ENCODE measurements around the gene SIM2.

Gene SIM2

DNA sequence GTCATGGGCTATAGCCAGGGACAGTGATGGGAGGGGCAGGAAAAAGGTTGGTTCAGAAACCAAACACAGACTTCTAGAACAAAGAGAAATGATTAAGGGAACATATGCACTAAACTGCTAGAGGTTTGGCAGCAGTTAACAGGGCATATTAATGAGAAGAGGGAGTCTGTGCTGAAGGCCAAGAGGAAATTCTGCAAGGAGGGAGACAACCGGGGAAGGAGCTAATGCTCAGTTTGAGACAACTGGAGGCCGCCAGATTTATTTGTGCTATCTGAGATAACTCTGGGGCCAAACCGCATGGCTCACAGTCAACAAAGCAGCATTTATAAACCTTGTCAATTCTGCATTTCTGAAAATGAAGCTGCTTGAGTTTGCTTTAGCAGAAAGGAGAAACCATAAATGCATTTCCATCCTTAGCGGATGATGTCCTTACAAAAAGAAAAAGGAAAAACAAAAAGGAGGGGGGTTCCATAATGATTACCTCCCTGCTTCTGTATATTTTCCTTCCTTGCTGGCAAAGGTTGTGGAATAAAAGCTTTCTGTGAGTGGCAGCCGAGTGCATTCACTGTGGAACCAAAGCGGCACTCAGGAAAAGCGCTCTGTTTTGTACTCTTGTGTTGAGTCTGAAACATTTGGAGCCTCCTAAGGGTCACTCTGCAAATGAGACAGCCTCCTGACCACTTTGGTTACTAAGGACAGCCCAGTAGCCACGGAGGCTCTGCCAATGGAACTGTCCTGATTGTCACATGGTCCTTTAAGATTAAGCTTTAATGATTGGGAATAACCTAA, 70.3 kb downstream of the SIM2 start:
- in situ Hi-C loops (cut with MboI; ENCODE audit: low sequenced_read_pairs, unreplicated experiment), result no loop called here
- TF ChIP-seq, protein P1, sequence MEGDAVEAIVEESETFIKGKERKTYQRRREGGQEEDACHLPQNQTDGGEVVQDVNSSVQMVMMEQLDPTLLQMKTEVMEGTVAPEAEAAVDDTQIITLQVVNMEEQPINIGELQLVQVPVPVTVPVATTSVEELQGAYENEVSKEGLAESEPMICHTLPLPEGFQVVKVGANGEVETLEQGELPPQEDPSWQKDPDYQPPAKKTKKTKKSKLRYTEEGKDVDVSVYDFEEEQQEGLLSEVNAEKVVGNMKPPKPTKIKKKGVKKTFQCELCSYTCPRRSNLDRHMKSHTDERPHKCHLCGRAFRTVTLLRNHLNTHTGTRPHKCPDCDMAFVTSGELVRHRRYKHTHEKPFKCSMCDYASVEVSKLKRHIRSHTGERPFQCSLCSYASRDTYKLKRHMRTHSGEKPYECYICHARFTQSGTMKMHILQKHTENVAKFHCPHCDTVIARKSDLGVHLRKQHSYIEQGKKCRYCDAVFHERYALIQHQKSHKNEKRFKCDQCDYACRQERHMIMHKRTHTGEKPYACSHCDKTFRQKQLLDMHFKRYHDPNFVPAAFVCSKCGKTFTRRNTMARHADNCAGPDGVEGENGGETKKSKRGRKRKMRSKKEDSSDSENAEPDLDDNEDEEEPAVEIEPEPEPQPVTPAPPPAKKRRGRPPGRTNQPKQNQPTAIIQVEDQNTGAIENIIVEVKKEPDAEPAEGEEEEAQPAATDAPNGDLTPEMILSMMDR (IDR thresholded peaks at IDR 0.05; ENCODE audit: borderline replicate concordance, control extremely low read depth, extremely low read depth, insufficient read depth, missing control alignments), result no peak
- DNase-seq (ENCODE audit: low spot score), result no peak

DNA sequence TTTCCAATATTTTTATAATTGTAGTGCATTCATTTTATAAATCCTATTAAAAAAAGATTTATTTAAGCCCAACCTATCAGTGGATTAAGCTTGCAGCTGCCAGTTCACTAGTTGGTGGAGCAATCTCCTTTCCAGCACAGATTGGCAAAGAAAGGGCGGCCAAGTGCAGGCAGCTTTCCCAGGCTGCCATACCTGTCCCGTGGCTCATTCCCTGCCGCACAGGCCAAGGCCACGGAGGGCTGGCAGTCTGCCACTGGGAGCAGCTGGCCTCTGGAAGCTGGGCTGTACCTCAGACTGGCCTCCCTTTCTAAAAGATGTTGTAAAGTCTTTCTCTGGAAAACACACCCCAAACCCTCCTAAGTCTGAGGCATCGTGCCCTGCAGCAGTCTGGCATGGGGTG, 74.2 kb downstream of the SIM2 start:
- no peak for DNase-seq (ENCODE audit: low spot score)
- TF ChIP-seq, protein P1 (IDR thresholded peaks at IDR 0.05; ENCODE audit: borderline replicate concordance, control extremely low read depth, extremely low read depth, insufficient read depth, missing control alignments), result no peak
- in situ Hi-C loops (cut with MboI; ENCODE audit: low sequenced_read_pairs, unreplicated experiment), result no loop called here

DNA sequence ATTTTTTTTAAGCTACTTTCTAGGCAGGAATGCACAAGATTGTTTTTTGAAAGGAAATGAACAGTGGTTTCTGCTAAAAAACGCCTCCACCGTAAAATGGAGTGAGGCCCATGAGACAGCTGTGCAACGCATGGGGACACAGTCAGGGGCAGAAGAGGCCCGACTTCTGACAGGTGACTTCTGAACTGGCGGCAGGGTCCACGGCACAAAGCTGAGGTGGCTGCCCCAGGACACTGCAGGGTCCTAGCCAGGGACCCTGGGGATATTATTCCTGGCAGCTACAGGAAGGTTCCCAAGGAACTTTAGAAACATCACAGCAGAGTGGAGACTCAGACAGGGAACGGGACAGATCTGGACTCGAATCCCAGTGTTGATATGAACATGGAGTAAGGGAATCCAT, 75.1 kb downstream of the SIM2 start:
- DNase-seq (ENCODE audit: low spot score), result no peak
- in situ Hi-C loops (cut with MboI; ENCODE audit: low sequenced_read_pairs, unreplicated experiment), result no loop called here
- TF ChIP-seq, protein P1 (IDR thresholded peaks at IDR 0.05; ENCODE audit: borderline replicate concordance, control extremely low read depth, extremely low read depth, insufficient read depth, missing control alignments), result no peak

DNA sequence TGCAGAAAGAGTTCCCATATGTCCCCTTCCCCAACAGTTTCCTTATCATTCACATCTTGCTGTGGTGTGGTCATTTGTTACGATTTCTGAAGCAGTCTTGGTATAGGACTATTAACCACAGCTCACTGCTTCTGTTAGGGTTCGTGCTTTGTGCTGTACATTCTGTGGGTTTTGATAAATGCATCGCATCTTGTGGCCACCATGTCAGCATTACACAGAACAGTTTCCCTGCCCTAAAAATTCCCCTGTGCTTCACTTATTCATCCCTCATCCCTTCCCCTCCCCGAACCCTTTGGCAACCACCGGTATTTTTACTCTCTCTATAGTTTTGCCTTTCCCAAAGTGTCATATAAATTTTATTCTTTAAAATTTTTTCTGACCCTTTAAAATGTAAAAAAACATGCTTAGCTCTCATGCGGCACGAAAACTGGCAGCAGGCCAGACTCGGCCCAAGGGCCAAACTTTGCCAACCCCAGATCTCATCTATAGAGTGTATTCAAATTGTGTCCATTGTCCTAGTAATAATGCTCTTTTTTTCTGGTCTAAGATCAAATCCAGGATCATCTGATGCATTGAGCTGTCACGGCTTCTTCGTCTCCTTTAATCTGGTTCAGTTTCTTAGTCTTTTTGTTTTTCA, 78.2 kb downstream of the SIM2 start:
- in situ Hi-C loops (cut with MboI; ENCODE audit: low sequenced_read_pairs, unreplicated experiment), result no loop called here
- TF ChIP-seq, protein P1 (IDR thresholded peaks at IDR 0.05; ENCODE audit: borderline replicate concordance, control extremely low read depth, extremely low read depth, insufficient read depth, missing control alignments), result no peak
- no peak for DNase-seq (ENCODE audit: low spot score)

DNA sequence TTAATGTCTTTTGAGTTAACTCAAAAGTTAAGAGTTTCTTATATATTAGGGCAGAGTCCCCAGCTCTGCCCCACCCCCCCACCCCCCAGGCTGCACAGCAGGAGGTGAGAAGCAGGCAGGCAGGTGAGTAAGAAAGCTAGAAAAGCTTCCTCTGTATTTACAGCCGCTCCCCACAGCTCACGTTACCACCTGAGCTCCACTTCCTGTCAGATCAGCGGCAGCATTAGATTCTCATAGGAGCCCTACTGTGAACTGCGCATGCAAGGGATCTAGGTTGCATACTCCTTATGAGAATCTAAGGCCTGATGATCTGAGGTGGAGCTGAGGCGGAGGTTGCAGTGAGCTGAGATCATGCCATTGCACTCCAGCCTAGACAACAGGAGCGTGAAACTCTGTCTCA, 81.9 kb downstream of the SIM2 start:
- TF ChIP-seq, protein P1 (IDR thresholded peaks at IDR 0.05; ENCODE audit: borderline replicate concordance, control extremely low read depth, extremely low read depth, insufficient read depth, missing control alignments), result no peak
- no peak for DNase-seq (ENCODE audit: low spot score)
- in situ Hi-C loops (cut with MboI; ENCODE audit: low sequenced_read_pairs, unreplicated experiment), result no loop called here

DNA sequence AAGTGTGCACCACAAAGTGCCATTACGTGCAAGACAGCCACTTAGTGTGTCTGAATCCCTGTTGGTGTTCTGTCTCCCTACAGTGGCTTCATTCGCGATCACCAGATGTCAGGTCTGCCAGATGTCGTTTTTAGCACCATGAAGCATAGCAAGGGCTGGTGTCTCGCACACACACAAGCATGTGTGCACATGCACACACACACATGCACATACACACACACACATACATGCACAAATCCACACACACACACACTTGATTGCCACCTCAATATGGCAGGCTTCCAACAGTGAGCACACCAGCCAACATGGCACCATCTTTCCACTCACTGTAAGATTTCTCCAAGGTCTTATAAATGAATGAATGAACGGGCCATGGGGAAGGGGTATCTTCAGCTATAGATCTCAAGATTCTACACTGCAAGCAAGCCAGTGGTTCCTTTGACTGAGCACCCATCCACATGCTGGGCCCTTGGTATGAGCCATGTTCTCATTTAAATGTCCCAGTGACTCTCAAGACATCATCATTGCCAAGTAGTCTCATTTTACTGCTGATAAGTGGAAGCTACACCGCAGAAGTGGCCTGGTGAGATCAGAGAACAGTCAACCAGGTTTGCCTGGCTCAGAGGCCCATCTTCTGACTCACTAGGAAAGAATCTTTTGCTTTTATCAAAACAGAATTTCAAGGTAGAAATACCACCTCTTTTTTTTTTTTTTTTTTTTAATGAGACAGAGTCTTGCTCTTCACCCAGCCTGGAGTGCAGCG, 84.9 kb downstream of the SIM2 start:
- TF ChIP-seq, protein P1 (IDR thresholded peaks at IDR 0.05; ENCODE audit: borderline replicate concordance, control extremely low read depth, extremely low read depth, insufficient read depth, missing control alignments), result no peak
- DNase-seq (ENCODE audit: low spot score), result no peak
- in situ Hi-C loops (cut with MboI; ENCODE audit: low sequenced_read_pairs, unreplicated experiment), result no loop called here

Measured in GM13976 (cell line).